ENCODE measurements around the gene ENAH.

DNA sequence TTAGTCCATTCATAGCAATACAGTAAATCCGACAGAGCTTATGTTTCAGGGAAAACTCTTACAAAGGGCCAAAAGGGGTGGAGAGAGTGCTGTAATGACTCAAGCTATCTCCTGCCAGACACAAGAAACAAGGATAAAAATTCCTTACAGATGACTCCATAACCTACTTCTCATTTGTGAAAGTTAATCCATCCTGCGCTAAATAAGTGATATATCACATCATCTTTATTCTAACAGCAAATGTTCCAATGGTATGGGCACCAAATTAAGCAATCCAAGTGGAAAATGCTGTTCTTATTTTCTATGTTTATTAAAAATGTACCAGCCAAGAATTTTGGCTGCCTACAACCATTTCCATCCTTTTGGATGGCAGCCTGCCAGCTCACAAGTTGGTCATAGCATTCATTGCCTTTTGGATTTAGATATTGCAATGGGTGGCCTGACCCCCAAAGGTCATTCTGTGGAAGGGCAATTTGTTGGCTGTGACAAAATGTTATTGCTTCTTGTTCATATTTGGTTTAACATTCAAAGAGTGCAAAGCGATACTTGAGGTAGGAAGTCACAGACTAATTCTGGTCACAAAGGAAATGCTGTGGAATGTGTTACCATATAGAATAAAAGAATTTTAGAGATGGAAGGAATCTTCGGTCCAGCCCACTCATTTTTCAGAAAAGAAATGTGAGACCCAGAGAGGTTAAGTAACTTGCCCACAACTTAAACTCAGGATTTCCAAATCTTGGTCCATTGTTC lies 2.8 kb upstream of the ENAH start:
- TF ChIP-seq, protein P1, sequence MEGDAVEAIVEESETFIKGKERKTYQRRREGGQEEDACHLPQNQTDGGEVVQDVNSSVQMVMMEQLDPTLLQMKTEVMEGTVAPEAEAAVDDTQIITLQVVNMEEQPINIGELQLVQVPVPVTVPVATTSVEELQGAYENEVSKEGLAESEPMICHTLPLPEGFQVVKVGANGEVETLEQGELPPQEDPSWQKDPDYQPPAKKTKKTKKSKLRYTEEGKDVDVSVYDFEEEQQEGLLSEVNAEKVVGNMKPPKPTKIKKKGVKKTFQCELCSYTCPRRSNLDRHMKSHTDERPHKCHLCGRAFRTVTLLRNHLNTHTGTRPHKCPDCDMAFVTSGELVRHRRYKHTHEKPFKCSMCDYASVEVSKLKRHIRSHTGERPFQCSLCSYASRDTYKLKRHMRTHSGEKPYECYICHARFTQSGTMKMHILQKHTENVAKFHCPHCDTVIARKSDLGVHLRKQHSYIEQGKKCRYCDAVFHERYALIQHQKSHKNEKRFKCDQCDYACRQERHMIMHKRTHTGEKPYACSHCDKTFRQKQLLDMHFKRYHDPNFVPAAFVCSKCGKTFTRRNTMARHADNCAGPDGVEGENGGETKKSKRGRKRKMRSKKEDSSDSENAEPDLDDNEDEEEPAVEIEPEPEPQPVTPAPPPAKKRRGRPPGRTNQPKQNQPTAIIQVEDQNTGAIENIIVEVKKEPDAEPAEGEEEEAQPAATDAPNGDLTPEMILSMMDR (IDR thresholded peaks at IDR 0.05; ENCODE audit: insufficient read depth, low read length), result no peak
- TF ChIP-seq, protein P2, sequence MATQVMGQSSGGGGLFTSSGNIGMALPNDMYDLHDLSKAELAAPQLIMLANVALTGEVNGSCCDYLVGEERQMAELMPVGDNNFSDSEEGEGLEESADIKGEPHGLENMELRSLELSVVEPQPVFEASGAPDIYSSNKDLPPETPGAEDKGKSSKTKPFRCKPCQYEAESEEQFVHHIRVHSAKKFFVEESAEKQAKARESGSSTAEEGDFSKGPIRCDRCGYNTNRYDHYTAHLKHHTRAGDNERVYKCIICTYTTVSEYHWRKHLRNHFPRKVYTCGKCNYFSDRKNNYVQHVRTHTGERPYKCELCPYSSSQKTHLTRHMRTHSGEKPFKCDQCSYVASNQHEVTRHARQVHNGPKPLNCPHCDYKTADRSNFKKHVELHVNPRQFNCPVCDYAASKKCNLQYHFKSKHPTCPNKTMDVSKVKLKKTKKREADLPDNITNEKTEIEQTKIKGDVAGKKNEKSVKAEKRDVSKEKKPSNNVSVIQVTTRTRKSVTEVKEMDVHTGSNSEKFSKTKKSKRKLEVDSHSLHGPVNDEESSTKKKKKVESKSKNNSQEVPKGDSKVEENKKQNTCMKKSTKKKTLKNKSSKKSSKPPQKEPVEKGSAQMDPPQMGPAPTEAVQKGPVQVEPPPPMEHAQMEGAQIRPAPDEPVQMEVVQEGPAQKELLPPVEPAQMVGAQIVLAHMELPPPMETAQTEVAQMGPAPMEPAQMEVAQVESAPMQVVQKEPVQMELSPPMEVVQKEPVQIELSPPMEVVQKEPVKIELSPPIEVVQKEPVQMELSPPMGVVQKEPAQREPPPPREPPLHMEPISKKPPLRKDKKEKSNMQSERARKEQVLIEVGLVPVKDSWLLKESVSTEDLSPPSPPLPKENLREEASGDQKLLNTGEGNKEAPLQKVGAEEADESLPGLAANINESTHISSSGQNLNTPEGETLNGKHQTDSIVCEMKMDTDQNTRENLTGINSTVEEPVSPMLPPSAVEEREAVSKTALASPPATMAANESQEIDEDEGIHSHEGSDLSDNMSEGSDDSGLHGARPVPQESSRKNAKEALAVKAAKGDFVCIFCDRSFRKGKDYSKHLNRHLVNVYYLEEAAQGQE (IDR thresholded peaks at IDR 0.05; ENCODE audit: insufficient replicate concordance, low read depth), result no peak
- no peak for TF ChIP-seq SPI1 (IDR thresholded peaks at IDR 0.05; ENCODE audit: borderline replicate concordance, low read depth)
- TF ChIP-seq POLR2AphosphoS5 (IDR thresholded peaks at IDR 0.05; ENCODE audit: low read depth), result no peak

All from HL-60 (cell line).